GM19438 (cell line): ENCODE measurements around the gene VIT.
"Not testable (repeated sequence)": the region's sequence is repeated elsewhere in the genome, so short reads cannot be mapped to it uniquely, and the experiment has no call there.

ENCODE experiments used
- ATAC-seq: cut with Tn5 transposase; IDR thresholded peaks from one replicate; pipeline ENCODE4 v1.9.1; 2021; ENCODE audit warnings: low read depth; ENCODE audit not compliant: unreplicated experiment

VIT gene

DNA sequence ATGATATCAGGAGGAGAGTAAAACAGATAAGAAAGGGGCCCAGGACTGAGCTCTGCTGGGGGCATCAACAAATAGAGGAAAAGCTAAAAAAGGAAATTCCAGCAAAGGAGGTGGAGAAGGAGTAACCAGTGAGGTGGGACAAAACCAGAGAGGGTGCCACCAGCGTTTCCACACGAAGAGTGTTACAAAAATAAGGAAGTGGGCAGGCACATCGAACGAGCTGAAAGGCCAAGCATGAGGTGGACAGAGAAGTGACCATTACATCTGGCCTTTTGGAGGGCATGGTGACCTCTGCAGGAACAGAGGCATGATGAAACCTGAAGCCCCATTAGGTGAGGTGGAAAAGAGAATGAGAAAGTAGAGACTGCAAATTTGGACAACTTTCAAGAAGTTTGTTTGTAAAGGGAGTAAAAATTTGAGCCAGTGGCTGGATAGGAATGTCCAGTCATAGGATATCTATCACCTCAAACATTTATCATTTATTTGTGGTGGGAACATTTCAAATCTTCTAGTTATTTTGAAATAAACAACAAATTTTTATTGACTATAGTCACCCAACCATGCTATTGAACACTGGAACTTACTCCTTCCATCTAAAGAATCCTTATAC, 18.4 kb upstream of the VIT start:
- no peak for ATAC-seq

DNA sequence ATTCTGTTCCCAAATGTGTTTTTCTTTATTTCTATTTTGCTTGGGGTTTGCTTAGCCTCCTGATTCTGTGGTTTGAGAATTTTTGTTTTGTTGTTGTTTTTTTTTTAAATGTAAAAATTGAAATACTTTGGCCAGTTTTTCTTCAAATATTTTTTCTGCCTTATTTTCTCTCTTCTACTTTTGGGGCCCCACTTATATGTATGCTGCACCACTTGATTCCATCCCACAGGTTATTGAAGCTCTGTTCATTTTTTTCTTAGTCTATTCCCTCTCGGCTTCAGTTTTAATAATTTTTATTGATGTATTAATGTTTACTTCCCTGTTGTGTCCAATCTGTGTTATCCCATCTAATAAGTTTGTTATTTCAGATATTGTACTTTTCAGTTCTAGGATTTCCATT, 17.7 kb upstream of the VIT start:
- no peak for ATAC-seq

- no peak for ATAC-seq
Measured at GRCh38 chr2:36680012-36680411, 16.5 kb upstream of the VIT start.

DNA sequence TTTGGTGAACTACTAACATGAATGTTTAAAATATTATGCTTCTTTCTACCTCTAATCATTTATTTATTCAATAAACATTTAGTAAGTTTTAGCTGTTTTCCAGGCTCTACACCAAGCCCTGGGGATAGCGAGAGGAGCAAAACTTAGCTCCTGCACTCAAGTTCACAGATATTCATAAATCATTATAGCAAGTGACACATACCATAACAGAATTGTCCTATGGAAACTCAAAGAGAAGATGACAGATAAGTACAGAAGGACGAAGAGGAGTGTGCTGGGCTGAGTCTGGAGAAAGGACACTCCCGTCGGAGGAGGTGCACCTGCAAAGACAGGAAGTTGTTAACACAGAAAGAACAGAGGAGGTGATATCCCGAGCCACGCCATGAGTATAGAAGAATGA, 13.9 kb upstream of the VIT start:
- ATAC-seq, result no peak

- ATAC-seq, result no peak
Measured at GRCh38 chr2:36683002-36683401, 13.5 kb upstream of the VIT start.

DNA sequence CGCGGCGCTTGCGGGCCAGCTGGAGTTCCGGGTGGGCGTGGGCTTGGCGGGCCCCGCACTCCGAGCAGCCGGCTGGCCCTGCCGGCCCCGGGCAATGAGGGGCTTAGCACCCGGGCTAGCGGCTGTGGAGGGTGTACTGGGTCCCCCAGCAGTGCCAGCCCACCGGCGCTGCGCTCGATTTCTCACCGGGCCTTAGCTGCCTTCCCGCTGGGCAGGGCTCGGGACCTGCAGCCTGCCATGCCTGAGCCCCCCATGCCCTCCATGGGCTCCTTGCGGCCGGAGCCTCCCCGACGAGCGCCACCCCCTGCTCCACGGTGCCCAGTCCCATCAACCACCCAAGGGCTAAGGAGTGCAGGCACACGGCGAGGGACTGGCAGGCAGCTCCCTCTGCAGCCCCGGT, 8.2 kb upstream of the VIT start:
- ATAC-seq, result not testable (repeated sequence)

GRCh38 chr2:36689013-36689412, 7.5 kb upstream of the VIT start:
- ATAC-seq, result not testable (repeated sequence)

- ATAC-seq, result no peak
Measured at GRCh38 chr2:36692121-36692520, 4.4 kb upstream of the VIT start.

GRCh38 chr2:36693825-36694224, 2.7 kb upstream of the VIT start:
- no peak for ATAC-seq

GRCh38 chr2:36695746-36696415, 626 bp upstream of the VIT start:
- ATAC-seq, result no peak

DNA sequence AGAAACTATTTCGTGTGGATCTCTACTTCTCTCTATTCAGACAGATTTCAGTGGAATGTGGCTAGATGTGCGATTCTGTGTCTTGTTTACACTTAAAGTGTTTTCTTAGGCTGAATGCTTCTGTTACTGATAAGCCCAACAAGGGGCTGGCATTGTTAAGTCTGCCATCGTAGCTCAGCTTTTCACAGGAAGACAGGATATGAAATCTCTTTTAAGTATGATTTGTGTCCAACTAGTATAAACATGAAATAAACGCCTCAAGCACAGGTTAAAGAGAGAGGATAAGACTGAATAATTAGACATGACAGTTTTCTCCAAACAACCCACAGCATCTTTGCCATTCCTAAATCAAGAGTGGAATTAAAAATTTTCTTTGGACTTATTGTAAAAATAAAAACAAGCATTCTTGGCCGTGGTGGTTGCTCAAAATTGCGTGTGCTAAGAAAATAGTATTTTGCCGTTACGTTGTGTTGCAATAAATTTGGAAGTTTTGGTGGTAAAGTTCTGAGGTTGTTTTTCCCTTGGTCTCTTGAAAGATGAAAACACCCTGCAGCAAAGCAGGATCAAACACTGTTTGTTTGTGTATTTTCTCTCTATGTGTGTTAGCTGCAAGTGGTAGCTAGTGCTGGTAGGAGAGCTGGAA, 1.0 kb downstream of the VIT start:
- ATAC-seq, result no peak

- ATAC-seq, result no peak
Measured at GRCh38 chr2:36698993-36699392, 2.5 kb downstream of the VIT start.

GRCh38 chr2:36700311-36700710, 3.8 kb downstream of the VIT start:
- ATAC-seq, result no peak

DNA sequence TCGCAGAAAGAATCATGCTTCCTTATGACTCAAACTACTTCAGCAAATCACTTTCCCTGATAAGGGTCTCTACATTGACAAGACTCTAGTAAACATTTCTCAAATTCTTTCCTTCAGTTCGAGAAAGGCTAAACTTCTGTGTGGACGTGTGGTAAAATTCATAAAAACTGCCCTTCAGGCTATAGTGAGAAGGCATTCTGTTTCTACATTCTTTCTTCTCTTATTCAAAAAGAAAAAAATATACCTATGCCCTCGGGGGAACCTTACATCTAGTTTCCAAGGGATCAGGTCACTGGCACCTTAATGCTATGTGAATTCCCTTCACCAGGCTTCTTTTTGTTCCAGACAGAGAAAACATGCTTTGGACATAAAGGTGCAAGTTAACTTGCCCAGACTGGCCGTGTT, 4.9 kb downstream of the VIT start:
- no peak for ATAC-seq

DNA sequence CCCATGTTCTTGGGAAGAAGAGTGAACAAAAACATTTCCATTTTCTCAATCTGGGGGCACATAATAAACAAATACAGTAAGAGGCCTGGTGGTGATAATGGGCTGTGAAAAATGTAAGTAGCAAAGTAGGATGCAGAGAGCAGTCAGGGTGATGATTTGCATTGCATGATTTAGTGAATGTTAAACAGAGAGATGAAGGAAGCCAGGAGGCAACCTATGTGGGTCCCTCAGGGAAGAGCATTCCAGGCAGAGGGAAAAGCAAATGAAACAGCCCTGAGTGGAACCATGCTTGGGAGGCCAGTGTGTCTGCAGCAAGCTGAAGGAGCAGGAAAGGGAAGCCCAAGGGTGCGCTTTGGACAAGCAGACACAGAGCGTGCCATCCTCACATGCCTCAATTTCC, 5.4 kb downstream of the VIT start:
- ATAC-seq, result no peak

DNA sequence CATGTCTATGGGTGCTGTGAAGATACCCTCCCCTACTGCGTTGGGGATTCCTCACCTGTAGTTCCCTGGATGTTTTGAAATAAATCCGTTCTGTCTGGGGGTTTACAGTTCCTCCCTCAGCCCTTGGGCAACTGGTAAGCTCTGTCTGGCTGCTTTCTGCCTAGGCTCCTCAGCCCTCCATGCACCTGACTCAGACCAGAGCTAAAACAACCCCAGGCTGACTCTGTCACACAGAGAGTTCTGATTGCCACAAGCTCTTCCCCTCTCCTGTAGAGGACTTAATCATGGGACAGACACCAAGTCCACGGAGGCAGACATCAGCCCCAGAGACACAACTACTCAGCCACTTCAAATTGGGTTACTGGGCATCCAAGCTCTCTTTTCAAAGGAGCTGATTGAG, 6.3 kb downstream of the VIT start:
- no peak for ATAC-seq

GRCh38 chr2:36704475-36705150, 8.1 kb downstream of the VIT start:
- no peak for ATAC-seq

DNA sequence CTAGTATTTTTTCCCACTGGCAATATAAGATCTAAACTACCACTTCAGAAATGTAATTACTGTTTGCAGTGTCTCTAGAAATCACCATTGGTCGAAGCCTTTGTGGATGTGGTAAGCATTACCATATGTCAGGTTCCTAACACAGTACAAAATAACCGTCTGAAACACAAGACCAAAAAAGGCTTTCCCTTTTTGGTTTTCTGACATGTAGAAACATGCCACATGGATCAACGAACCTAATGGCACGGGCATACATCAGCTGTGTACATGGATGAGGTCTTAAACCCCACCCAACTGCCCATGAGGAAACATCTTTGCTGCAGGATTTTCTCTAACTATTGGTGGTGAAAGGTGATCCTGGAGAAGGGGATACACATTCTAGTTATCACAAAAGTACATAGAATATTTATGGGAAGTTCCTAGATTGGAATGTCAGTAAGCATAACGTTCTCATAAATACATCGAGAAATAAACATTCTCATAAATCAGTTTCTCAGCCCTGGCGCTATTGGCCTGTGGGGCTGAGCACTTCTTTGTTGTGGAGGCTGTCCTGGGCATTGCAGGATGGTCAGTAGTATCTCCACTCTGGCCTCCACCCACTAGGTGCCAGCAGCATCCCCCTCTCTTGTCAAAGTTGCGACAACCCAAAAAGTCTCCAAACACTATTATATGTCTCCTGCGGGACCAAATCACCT, 9.0 kb downstream of the VIT start:
- no peak for ATAC-seq

- ATAC-seq, result no peak
Measured at GRCh38 chr2:36706021-36706876, 9.7 kb downstream of the VIT start.

DNA sequence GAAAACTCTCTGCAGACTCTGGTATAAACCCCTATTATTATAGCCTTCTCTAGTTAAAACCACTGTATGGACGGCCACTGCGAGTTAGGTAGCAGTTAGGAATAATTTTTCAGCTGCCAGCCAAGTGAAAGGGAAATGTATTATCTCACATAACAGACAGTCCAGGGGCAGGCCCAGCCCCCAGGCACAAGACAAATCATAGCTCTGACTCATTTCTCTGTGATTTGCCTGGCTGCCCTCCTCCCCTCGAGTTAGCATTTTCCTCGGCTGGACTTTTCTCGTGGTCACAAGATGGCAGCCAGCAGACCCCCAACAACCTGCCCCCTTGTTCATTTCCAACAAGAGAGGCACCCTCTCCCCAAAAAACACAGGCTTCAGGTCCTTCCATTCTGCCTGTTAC, 10.5 kb downstream of the VIT start:
- no peak for ATAC-seq
